HEK293 (cell line): ENCODE data around the gene METTL2B.

Source experiments
- SCRT1 ChIP-seq: fragments of 450-650 bp; formaldehyde crosslinking; IDR thresholded peaks from 2 replicates; pipeline ENCODE4 v1.5.1; 2016; ENCODE audit warnings: missing biosample characterization, missing genetic modification characterization, borderline replicate concordance
- TRIM28 ChIP-seq: IDR thresholded peaks from 2 replicates; pipeline ENCODE4 v1.6.1; 2011; ENCODE audit warnings: low read length, control low read depth, borderline replicate concordance
- ZFP69B ChIP-seq: fragments of 450-650 bp; formaldehyde crosslinking; IDR thresholded peaks from 2 replicates; pipeline ENCODE4 v1.5.1; 2016; ENCODE audit warnings: missing biosample characterization, missing genetic modification characterization
- ZNF292 ChIP-seq: fragments of 450-650 bp; formaldehyde crosslinking; IDR thresholded peaks from 2 replicates; pipeline ENCODE4 v1.5.1; 2016; ENCODE audit warnings: low read depth, missing biosample characterization, missing genetic modification characterization, borderline replicate concordance
- ZNF416 ChIP-seq: fragments of 450-650 bp; formaldehyde crosslinking; IDR thresholded peaks from 2 replicates; pipeline ENCODE4 v1.5.1; 2016; ENCODE audit warnings: missing biosample characterization, missing genetic modification characterization
- ZNF596 ChIP-seq: fragments of 450-650 bp; IDR thresholded peaks from 2 replicates; pipeline ENCODE4 v1.5.0; 2018; ENCODE audit warnings: missing biosample characterization, mild to moderate bottlenecking, missing genetic modification characterization, moderate library complexity
- ZNF785 ChIP-seq: fragments of 450-650 bp; formaldehyde crosslinking; IDR thresholded peaks from 2 replicates; pipeline ENCODE4 v1.5.1; 2016; ENCODE audit warnings: missing biosample characterization, missing genetic modification characterization
- TF ChIP-seq, protein P1 (sequence below): fragments of 450-650 bp; formaldehyde crosslinking; IDR thresholded peaks from 2 replicates; pipeline ENCODE4 v1.5.1; 2016; ENCODE audit warnings: missing biosample characterization, missing genetic modification characterization
- TF ChIP-seq, protein P2 (sequence below): fragments of 450-650 bp; formaldehyde crosslinking; IDR thresholded peaks from 2 replicates; pipeline ENCODE4 v1.5.1; 2016; ENCODE audit warnings: missing biosample characterization, missing genetic modification characterization

DNA sequence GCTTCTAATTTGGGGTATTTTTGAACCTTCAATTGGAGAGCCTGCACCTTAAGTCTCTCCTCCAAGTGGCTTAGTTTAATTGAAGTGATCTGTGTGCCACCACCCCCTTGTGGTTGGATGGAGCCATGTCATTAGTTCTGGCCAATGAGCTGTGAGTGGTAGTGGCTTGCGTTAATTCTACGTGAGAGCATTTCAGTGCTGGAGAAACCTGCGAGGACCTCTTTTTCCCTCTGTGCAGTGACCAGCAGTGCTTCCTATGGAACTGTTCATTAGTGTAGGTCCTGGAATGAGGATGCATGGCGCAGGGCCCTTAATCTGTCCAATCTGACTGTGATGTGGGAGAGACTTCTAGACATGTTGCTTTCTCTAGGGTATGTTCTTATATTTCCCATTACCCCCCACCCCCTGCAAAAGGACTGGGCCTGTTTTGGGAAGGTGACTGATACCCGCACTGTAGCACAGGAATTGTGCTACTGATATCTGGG, 17.1 kb upstream of the METTL2B start:
- TF ChIP-seq, protein P1, sequence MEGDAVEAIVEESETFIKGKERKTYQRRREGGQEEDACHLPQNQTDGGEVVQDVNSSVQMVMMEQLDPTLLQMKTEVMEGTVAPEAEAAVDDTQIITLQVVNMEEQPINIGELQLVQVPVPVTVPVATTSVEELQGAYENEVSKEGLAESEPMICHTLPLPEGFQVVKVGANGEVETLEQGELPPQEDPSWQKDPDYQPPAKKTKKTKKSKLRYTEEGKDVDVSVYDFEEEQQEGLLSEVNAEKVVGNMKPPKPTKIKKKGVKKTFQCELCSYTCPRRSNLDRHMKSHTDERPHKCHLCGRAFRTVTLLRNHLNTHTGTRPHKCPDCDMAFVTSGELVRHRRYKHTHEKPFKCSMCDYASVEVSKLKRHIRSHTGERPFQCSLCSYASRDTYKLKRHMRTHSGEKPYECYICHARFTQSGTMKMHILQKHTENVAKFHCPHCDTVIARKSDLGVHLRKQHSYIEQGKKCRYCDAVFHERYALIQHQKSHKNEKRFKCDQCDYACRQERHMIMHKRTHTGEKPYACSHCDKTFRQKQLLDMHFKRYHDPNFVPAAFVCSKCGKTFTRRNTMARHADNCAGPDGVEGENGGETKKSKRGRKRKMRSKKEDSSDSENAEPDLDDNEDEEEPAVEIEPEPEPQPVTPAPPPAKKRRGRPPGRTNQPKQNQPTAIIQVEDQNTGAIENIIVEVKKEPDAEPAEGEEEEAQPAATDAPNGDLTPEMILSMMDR, result 0 out of 2 replicates have a peak, but pooled peaks have one; percentile 46
- TF ChIP-seq SCRT1 (tag by site-specific recombination), result no peak
- no peak for TF ChIP-seq ZNF596 (tag by site-specific recombination)
- no peak for TF ChIP-seq ZNF292 (tag by site-specific recombination)
- TF ChIP-seq ZNF416, result no peak
- TF ChIP-seq ZFP69B (tag by site-specific recombination), result no peak
- no peak for TF ChIP-seq ZNF785 (tag by site-specific recombination)
- TF ChIP-seq, protein P2, sequence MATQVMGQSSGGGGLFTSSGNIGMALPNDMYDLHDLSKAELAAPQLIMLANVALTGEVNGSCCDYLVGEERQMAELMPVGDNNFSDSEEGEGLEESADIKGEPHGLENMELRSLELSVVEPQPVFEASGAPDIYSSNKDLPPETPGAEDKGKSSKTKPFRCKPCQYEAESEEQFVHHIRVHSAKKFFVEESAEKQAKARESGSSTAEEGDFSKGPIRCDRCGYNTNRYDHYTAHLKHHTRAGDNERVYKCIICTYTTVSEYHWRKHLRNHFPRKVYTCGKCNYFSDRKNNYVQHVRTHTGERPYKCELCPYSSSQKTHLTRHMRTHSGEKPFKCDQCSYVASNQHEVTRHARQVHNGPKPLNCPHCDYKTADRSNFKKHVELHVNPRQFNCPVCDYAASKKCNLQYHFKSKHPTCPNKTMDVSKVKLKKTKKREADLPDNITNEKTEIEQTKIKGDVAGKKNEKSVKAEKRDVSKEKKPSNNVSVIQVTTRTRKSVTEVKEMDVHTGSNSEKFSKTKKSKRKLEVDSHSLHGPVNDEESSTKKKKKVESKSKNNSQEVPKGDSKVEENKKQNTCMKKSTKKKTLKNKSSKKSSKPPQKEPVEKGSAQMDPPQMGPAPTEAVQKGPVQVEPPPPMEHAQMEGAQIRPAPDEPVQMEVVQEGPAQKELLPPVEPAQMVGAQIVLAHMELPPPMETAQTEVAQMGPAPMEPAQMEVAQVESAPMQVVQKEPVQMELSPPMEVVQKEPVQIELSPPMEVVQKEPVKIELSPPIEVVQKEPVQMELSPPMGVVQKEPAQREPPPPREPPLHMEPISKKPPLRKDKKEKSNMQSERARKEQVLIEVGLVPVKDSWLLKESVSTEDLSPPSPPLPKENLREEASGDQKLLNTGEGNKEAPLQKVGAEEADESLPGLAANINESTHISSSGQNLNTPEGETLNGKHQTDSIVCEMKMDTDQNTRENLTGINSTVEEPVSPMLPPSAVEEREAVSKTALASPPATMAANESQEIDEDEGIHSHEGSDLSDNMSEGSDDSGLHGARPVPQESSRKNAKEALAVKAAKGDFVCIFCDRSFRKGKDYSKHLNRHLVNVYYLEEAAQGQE (tag by site-specific recombination), result peak; percentile 71
- TF ChIP-seq TRIM28, result no peak
